ENCODE data around the gene PRUNE1.
A peak's percentile ranks its signal among the peaks of the same experiment; 100 is the strongest.

PRUNE1 gene, protein sequence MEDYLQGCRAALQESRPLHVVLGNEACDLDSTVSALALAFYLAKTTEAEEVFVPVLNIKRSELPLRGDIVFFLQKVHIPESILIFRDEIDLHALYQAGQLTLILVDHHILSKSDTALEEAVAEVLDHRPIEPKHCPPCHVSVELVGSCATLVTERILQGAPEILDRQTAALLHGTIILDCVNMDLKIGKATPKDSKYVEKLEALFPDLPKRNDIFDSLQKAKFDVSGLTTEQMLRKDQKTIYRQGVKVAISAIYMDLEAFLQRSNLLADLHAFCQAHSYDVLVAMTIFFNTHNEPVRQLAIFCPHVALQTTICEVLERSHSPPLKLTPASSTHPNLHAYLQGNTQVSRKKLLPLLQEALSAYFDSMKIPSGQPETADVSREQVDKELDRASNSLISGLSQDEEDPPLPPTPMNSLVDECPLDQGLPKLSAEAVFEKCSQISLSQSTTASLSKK

DNA sequence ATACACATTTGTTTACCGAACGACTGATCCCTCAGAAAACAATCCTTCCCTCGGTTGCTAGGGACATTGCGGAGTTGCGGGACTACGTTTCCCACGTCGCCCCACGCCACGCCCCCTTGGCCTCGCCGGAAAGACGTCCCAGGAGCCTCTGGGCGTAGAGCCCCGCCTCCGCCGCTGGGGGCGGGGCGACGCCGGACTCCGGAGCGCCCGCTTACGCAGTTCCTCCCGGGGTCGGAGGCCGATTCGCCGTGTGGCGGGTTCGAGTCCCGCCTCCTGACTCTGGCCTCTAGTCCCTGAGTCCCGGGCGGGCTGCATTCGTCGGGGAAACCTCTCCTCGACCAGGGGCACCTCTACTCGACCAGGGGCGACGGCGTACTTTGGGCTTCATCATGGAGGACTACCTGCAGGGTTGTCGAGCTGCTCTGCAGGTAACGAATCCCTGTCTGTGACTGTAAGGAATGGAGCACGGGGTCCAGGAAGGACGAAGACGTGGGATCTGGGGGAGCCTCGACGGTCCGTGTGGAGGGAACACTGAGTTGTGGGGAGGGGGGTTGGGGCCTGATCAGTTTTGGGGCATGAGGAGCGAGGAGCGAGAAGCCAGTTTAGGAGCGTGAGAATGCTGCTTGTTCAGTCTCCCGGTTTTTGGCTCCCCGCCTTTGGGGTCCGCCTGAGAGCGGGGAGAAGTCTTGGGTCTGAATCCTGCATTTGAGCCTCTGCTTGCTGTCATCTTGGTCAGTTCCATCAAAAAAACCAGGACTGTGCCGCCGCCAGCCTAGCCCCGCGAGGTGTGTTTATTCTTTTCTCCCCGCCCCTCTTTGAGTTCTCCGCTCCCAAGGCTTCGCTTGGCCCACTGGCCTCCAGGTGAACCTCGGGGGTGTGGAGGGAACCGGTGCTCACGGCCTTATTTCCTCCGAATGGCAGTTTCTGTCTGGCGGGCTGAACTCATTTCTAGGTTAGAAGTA, at the start of gene PRUNE1:
Gene PRUNE1 (plus strand): TSS at position 206 of the 962 bp plus-strand sequence. CDS start 184 bp downstream, at position 390.
- peak; percentile 92 to 94 for DNase-seq (ENCODE audit: low read depth in 2 of 2)

DNA sequence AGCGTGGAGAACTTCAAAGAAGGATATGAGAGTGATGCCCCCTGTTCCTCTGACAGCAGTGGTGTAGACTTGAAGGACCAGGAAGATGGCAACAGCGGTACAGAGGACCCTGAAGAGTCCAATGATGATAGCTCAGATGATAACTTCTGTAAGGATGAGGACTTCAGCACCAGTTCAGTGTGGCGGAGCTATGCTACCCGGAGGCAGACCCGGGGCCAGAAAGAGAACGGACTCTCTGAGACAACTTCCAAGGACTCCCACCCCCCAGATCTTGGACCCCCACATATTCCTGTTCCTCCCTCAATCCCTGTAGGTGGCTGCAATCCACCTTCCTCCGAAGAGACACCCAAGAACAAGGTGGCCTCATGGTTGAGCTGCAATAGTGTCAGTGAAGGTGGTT, 47.6 kb upstream of the PRUNE1 start:
- DNase-seq (ENCODE audit: low read depth in 2 of 2), result no peak

DNA sequence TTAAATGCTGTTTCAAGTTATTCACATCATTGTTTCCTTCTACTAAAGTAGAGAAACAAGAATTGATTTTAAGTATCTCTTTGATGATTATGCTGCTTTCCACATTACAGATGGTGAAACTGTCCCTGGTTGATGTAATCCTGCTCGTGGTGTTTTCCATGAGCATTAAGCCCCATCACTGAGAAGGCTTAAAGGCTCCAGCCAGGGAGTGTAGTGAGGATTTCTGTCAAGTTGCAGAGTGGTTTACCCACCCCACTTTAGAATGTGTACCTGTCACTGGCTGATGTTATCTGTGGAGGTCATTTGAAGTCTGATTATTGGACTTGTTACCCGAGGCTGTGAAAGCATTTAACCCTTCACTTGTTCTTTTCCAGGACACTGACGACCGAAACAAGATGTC, 46.5 kb upstream of the PRUNE1 start:
- DNase-seq (ENCODE audit: low read depth in 2 of 2), result no peak

DNA sequence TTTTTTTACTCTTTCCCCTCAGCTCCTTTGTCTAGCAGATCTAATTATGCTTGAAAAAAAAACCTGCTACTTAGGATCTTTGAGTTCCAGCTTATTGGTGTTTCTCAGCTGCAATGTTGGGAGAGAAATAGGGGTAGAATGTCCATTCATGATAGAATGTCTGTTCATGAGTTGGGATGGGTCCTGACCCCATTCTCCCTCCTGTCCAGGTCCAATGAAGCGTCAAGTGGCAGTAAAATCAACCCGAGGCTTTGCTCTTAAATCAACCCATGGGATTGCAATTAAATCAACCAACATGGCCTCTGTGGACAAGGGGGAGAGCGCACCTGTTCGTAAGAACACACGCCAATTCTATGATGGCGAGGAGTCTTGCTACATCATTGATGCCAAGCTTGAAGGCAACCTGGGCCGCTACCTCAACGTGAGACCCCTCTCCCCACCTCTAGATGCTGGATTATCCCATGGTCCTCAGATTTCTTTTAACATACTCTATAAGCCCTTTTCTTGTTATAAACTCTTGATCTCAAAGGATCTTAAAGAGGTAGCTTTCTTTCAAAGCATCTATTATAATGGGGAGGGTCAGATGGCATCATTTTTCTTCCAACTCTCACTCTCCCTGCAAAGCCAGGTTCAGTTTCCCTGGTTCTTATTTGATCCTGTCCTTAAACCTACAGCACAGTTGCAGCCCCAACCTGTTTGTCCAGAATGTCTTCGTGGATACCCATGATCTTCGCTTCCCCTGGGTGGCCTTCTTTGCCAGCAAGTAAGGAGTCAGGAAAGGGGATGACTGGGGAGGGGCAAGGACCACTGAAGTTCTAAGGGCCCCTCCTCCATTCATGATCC, 44.7 kb upstream of the PRUNE1 start:
- DNase-seq (ENCODE audit: low read depth in 2 of 2), result no peak

DNA sequence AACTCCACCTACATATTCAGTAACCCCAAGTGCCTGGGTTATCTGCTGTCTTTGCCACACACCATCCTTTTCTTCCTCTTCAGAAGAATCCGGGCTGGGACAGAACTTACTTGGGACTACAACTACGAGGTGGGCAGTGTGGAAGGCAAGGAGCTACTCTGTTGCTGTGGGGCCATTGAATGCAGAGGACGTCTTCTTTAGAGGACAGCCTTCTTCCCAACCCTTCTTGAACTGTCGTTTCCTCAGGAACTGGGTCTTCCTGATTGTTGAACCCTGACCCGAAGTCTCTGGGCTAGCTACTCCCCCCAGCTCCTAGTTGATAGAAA, 44.1 kb upstream of the PRUNE1 start:
- no peak for DNase-seq (ENCODE audit: low read depth in 2 of 2)

DNA sequence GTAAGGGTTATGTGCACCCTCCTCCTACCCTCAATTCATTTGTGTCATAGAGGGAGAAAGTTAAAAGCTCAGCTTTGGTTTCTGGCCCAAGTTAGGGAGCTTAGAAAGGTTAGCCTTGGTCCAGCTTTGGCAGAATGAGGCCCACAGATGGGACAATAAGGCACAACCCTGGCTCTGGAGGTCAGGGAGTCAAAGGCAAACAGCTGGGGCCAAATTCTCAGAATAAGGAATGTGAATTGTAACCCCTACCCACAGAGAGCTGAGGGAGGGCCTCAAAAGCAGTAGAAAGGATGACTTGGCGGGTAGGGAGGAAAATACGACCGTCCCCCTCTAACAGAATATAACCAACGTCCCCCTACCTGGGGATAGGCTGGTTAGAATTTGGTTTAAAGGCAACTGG, 42.6 kb upstream of the PRUNE1 start:
- DNase-seq (ENCODE audit: low read depth in 2 of 2), result no peak

DNA sequence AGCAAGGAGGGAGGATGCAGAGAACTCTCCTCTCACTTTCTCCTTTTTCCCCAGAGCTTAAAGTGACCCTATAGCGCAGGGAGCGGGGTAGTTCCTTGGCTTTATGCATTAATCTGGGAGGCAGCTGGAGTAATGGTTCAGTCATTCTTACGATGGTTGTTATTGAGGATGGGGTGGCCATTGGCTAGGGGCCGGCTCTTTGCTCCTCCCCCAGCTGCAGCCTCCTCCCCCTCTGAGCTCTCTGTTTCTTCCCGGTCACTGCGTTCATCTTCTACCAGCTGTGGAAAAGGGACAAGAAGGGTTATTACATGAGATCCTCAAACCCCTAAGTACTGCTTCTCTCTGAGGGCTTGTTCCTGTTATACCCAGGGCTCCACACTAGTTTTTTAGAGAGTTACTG, 42.2 kb upstream of the PRUNE1 start:
- no peak for DNase-seq (ENCODE audit: low read depth in 2 of 2)

DNA sequence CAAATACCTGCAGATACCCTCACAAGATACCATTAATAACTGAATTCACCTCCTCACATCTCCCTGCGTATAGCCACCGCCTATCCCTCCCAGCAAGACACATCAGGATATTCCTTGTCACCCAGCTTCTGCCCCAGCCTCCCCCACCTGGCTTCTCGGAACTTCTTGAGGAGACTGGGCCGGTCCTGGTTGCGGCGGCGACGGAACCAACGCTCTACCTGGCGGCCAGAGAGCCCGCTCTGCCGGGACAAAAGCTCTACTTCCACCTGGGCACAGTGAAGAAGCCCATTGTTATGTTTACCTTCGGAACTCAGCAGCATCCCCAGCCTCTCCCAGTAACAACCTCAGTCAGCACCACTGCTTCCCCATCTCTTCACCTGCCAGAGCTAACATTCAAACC, 40.3 kb upstream of the PRUNE1 start:
- no peak for DNase-seq (ENCODE audit: low read depth in 2 of 2)

DNA sequence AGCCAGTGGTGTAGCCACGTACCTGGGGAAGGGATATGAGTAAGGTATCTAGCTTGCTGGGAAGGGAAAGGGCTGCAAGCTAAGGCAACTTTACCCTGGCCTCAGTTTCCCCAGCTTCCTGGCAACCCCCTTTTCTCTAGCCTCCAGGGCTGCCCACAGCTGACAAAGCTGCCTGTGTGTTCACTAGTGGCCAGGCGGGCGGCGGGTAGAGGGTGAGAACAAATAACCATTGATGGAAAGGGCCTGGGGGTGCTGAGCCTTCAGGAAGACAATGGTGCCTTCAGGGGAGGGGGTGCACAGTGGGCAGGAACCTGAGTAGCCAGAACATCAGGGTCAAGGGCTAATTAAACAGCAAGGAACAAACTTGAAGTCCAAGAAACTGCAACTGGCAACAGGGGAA, 39.8 kb upstream of the PRUNE1 start:
- DNase-seq (ENCODE audit: low read depth in 2 of 2), result no peak

DNA sequence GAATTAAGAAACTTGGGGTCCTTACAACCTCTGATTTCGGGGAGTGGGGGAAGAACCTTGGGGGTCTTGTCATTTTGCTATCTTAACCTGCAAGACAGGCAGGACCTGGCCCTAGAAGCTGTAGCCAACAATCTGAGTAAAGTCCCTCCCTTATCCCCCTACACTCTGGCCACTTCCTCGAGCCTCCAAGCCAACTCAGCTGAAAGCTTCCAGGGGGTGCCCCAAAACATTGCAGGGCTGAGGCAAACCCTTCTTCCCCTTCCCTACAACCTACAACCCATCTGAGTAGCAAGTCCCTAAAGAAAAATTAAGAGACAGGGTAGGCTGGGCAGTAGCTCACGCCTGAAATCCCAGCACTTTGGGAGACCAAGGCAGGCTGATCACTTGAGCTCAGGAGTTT, 38.6 kb upstream of the PRUNE1 start:
- no peak for DNase-seq (ENCODE audit: low read depth in 2 of 2)

DNA sequence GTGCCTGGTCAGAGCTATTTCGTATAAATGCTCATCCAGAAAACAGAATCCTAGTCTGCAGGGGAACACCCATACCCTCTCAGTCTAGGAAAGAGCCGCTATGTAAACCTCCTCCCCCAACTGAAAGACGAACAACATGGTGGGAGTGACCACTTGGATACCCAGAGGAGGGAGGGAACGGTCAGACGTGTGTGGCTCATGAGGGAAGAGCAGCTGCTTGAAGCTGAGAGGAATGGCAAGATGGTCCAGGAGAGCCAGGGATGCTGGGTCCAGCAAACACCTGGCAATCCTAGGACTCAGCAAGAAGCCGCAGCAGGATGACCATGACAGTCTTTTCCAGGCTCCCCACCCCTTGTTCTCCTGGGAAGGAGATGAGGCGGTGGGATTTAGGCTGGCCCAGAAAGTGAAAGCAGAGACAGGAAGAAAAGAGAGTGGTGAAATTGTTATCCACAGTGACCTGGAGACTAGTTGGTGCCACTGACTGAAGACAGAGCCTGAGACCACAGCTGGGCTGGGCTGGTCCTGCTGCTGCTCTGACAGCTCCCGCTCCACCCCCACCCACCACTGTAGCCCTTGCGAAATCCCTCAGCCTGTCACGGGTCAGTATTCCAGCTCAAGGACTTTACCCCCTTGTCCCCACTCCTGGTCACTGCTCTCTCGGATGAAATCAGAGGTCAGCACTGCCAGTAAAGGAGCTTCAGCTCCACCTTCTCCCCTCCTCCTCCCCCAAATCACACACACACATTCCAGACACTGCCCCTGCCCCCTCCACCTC, 37.3 kb upstream of the PRUNE1 start:
- no peak for DNase-seq (ENCODE audit: low read depth in 2 of 2)

DNA sequence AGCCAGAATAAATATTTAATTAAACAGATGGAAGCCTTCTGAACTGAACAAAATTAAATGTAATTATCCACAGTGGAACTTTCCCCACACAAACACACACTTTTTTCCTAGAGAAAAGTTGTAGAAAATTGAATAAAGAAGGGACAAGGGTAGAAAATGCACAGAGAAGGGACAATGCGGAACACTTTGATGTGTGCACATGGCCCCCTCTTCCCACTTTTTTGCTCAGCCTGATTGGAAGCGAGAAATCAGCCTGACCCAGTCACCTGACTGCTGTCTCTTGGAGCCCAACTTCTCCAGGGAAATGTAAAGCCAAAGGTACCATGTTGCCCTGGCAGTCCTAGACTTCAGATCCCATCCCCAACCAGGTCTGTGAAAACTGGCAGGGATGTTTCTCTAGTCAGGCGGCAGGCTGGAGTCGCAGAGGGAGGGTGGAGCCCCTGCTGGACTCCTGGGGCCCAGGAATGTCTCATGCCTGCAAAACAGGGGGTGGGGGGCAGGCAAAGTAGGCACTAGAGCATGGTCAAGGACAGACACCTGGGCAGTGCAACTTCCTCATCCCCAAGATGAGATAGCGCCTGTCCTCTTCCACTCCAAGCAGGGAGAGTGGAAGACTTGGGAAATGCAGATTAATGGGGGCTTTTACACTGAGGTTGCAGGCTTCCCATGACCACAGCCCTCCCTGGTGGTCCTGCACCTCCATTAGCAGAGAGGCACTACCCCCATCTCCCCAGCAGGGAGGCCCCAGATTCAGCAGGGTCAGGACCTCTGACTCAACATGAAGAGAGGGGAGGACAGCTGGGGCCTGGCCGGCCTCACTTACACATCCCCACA, 36.4 kb upstream of the PRUNE1 start:
- DNase-seq (ENCODE audit: low read depth in 2 of 2), result no peak

DNA sequence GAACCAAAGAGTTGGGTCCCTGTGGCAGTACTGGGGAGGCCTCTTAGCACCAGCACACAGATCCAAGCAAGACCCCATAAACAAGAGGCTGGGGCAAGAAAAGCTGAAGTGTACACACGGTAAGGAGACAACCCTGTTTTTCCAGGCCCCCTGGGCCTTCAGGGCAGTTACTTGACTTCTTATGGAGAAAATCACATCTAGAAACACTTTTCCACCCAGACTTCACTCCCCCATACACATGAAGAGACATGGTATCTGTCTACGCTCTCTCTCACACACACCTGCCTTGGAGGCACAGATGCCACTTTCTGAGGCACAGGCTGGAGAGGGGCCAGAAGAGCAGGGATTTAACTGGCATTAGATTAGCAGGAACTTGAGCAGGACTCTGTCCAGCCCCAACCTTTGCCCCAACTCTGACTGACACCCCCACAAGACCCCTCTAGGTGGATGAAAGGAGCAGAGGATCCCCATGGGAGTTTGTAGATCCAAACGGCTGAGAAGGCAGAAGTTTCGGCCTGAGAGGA, 35.8 kb upstream of the PRUNE1 start:
- no peak for DNase-seq (ENCODE audit: low read depth in 2 of 2)

DNA sequence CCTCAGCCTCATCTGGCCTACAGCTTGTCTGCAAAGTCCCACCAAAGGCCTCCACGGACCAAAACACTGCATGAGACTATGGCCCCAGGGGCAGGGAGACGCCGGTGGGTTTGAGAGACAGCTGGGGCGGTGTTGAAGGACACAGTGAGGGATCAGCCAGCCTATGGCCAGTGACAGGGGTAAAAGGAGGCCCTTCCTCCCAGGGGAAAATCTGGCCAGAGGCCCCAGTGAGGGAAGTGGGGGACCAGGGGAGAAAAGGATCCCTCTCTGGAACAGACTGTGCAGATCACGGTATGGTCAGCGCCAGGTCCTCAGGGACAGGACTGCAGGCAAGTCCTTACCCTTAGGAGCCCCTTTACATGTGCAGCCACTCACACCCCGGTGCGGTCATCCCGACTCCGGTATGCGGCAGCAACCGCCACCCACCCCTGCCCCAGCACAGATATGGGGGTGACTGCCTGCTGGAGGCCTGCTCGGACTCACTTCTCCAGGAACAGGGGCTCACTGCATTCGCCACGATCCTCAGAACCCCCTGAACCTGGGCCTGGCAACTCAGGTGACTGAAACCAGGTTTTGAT, 34.9 kb upstream of the PRUNE1 start:
- DNase-seq (ENCODE audit: low read depth in 2 of 2), result no peak

DNA sequence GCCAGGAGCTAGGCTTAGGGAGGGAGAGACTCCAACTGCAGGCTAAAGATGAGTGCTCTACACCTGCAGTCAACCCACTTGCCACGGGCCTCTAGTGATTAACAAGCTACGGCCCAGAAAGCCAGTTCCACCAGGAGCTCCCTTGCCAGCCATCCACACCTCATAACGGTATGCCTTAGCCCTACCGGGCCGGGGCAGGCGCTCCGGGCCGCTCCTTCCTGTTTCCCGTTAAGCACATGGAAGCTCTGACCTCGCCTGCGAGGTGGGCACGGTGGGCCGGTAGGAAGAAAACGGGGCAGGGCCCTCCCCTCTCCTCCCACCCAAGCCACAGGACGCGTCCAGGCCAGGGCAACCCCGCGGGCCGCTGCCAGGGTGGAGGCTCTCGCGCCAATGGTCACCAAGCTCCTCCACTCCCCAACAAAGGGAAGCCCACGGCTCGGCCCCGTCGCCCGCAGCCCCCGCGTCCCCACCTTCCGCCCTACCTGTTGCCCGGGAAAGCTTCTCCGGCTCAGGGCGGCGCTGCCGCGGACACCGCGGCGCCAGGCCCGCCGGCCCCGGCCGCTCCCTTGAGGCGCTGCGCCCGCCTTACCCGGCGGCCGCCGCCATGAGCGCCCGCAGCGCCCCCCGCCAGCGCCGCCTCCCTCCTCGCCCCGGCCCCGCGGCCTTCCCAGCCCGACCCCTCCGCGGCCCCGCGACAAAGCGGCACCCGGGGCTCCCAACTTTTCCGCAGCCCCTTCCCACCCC, 34.2 kb upstream of the PRUNE1 start:
- no peak for DNase-seq (ENCODE audit: low read depth in 2 of 2)

DNA sequence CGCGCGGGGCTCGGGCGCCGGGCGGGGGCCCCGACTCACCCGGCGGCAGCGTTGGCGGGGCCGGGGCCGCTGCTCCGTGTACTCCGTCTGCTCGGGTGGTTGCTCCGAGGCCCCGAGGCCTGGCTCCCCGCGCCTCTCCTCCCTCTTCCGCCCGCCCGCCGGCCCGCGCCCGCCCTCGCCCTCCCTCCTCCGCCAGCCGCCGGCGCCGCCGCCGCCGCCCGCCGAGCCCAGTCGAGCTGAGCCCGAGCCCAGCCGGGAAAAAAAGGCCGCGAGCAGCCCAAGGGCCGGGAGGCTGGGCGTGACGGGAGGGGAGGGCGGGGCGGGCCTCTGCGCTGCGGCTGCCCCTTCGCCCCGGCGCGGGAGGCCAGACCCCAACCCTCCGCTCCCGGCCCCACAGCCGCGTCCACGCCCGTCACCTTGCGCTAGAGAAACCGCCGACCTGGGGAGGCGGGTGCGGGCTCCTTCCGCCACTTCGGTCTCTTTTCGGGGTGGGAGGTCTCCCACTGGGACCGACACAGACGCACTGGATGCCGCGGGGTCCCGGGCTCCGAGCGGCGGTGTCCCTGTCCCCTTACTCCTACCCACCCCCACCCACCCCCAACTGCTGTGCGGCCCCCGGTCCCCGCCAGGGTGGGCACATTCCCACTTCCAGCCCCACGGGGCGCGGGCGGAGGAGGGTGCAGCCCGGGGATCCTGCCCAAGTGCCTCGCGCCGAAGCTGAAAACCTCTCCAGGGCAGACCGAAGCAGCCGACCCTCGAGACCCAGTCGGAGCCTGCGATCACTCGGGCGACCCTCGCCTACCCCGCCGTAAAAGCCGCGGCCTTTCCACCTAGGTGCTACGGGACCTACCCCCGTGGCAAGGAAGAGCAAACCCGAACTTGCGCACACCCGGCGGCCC, 33.4 kb upstream of the PRUNE1 start, which contains the start of gene CERS2:
Gene CERS2 (minus strand): TSS at position 256 of the 899 bp plus-strand sequence. CDS start 5,745 bp downstream, outside the sequence.
- DNase-seq (ENCODE audit: low read depth in 2 of 2), result peak; percentile 33 to 47

DNA sequence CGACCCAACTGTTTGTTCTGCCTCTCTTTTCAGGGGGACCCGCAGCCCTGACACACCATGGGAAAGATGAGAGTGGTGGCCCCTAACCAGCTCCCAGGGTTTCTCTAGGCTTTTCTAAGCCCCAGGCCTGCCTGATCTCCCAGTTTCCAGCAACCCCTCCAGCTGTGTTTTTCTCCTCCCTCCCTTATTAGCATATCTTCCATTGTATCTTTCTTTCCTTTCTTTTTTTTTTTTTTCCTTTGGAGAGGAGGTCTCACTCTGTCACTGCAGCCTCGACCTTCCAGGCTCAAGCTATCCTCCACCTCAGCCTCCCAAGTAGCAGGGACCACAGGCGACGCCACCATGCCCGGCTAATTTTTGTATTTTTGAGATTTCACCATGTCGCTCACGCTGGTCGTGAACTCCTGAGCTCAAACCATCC, 31.8 kb upstream of the PRUNE1 start:
- DNase-seq (ENCODE audit: low read depth in 2 of 2), result no peak

Measured in stimulated activated CD4-positive, alpha-beta T cell treated with anti-CD3 and anti-CD28 coated beads, Interleukin-1b, Interleukin-23, amount 100 ng/mL, for 1 hour (primary cell).